NCI-H2227 (cell line): ENCODE data around the gene THBS2.
A peak's percentile ranks its signal among the peaks of the same experiment; 100 is the strongest.
"Not testable (repeated sequence)": the region's sequence is repeated elsewhere in the genome, so short reads cannot be mapped to it uniquely, and the experiment has no call there.

ENCODE experiments used
- DNase-seq: peaks from one replicate; lab custom pipeline; 2025; ENCODE audit not compliant: unreplicated experiment; lab: John Stamatoyannopoulos, UW

Gene THBS2

DNA sequence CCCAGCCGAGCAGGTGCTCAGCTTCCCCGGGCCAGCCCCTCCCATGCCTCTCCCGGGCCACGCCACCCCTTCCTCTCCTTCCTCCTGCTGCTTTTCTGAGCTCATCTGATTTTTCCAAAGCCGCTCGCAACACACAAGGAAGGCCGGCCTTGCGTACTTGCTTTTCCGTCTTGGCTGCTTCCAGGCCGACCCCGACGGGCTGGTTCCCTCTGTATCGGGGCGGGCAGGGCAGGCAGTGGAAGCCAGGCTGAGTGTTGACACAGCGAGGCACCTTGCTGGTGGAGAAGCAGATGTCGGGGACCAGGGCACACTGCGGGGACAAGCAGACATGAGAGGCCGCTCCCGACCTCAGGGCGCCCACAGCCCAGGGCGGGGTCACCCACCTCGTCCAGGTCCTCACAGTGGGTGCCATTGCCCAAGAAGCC lies 21.1 kb downstream of the THBS2 start:
- DNase-seq = no peak

DNA sequence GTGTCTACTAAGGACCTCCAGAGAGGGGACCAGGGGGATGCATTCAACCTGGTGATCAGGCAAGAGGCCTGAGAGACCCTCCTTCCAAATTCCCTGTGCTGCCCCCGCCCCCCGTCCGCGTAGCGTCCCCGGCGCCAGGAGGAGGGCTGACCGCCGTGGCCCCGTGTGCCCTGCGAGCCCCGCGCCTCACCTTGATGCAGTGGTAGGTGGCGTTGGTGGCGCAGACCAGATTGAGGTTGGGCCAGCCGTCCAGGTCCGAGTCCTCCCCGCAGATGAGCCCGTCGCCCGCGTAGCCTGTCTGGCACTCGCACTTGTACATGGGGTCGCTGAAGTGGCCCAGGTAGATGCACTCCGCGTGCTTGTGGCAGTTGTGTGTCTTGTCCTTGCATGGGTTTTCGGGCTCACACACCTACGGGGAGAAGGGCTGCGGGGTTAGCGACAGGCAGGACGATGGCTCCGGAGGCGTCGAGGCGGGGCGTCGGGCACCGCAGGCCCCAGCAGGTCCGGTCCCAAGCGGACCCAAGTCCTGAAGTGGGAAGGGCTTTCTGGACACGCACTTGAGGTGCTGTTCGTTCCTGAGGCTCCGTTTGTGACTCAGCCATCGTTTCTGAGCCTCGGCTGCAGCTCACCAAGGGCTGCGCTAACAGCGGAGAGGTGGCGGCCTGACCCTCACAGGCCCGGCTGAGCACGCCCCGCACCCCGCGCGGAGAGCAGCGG lies 21.7 kb downstream of the THBS2 start:
- no peak for DNase-seq

DNA sequence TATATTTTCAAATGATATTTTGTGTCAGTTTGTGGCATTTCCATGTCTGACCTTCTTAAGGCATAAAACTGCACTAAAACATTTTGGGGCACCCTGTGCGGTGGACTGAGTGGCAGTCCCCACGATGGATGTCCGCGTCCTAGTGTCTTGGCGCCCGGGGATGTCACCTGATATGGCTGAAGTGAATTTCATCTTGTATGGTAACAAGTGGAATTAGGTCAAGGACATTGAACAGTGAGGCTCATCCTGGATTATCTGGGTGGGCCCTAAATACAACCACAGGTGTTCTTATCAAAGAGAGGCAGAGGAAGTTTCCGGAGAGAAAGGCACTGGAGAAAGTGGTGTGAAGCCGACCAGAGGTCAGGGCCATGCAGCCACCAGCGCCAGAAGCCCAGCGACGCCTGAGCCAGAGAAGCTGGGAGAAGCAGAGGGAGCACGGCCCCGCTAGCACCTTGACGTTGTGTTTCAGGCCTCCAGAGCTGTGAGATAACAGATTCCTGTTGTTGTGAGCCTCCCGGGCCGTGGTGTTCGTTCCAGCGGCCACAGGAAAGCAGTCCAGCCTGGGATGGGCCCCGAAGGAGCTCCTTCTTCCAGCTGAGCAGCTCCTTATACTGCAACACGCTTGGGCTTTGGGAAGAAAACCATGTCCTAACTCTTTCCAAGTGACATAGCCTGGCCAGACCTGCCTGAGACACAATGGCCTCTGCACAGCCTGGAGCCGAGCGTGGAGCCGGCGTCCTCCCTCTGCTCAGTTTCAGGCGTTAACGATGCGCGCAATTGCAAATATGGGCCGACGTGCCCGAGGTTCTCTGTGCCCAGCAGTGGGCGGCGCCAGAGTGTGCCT lies 22.5 kb downstream of the THBS2 start:
- no peak for DNase-seq

DNA sequence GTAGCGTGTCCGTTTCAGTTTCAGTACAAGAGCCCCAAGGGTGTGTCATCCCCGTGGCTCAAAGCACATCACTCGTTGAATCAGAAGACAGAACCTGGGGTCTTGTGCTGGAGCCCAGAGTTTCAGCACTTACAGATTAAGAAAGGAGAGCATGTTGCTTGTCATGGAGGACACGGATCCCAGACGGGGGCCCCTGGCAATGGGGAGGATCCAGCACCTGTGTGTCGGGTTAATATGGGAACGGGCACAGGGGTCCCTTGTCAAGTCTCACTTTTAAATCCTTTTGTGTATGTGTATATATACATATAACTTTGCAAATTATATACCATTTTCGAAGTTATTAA lies 23.4 kb downstream of the THBS2 start:
- DNase-seq = no peak

DNA sequence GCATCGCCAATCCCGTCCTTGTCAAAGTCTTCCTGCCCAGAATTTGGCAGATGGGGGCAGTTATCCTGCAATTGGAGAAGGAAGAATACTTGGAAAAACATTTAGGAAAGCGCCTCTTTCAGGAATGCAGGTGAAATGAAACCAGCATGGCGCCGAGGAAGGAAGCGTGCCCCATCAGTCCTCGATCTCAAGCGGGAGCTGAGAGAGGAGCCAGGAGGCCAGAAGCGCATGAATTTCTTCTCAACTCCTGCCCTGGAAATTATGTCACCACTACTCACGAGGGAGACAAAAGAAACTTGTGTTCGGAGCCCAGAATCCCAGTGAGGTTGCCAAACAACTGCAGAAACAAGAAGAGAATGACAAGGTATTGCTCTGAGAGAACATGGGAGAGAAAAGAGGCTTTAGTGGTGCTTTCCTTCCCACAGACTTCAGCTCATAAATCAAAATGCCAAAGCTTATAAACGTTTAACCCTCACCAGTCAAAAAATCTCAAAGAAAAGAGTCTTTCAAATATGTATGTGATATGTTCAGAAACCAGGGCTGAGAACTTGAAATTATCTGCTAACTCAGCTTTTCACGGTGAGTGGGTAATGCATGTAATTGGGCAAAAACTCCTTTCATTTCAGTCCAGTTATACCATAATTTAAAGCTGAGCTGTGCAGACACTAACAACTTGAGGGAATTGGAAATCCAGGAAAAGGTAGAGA lies 23.9 kb downstream of the THBS2 start:
- DNase-seq = peak; percentile 1

DNA sequence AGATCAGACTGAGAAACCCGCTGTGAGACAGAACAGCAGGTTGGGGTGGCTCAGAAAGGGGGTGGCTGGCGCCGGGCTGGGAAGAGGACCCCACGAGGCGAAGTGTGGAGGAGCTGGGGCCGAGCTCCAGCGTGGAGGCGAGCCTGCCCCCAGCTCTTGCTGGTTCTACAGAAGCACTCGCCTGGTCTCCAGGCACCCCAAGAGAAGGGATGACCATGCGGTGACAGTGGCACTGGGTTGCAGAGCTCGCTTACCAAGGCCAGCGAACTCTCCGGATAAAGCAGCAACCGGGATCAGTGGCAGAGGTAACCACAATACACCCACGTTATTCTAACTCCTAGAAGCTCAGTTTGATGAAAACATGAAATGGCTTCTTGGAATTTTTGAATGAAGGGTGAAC lies 26.5 kb downstream of the THBS2 start:
- no peak for DNase-seq

DNA sequence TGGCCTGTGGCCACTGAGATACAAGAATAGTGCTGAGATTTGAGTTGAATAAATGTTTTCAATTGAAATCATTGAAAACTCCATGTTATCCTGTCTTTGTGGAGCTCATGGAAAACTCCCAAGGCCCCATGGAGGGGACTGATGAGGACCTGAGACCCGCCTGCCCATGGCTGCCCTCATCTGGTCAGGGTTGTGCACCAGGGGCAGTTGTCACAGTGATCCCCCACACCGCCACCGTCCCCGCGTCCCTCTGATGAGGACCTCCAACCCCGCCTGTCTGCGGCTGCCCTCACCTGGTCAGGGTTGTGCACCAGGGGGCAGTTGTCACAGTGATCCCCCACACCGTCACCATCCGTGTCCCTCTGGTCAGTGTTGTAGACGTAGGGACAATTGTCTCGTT lies 27.8 kb downstream of the THBS2 start:
- DNase-seq = no peak

DNA sequence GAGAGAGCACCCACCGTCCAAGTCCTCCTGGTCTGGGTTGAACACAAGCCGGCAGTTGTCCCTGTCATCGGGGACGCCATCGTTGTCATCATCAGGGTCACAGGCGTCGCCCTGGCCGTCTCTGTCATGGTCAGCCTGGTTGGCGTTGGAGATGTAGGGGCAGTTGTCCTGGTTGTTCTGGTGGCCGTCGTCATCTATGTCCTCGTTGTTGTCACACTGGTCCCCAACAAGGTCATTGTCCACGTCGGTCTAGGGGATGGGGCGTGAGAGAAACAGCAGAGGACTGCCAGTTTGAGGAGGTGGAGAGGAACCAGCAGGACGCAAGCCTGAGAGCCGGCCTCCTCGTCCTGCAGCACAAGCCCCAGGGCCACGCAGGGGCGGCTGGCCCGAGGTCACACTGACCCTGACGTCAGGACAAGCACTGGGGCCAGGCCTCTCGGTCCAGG lies 28.5 kb downstream of the THBS2 start:
- no peak for DNase-seq

DNA sequence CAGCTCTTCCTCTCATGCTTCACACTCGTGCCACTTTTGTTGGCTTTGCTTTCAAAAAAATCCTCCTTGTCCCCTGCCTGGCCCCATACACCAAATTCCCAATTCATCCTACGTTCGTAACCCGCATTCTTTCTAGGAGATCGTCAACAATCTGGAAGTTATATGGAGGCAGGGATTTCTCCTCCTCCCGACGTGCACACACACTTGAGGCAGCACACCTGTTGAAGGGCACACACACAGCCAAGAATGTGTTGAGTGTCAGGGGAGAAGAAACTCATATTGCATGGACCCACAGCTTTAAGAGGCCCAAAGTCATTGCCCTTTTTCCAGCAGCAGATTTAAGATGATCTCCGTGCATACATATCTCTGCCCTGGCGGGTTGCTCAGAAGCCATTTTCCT lies 28.9 kb downstream of the THBS2 start:
- DNase-seq = no peak

DNA sequence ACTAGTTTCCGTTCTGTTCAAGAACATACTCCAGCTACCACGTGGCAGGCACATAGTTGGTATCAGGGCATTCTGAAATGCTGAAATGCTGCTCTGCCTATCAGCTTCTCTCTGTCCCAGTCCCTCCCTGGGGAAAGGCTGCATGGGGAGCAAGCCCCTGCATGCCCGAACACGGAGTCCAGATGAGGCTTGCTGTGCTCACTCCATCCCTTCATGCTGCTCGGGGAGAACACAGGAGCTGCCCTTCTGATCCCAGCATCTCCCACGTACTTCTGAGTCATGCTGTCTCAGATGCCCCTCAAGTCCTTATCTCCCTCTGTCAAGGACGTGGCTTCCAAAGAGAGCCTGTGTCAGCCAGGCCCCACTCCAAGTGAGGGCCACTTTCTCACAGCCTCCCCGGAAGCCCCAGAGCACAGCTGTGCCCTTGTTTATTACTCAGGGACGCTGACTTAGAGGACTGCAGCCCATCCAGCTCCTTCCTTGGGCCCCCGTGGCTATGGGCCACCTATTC lies 29.4 kb downstream of the THBS2 start:
- no peak for DNase-seq

DNA sequence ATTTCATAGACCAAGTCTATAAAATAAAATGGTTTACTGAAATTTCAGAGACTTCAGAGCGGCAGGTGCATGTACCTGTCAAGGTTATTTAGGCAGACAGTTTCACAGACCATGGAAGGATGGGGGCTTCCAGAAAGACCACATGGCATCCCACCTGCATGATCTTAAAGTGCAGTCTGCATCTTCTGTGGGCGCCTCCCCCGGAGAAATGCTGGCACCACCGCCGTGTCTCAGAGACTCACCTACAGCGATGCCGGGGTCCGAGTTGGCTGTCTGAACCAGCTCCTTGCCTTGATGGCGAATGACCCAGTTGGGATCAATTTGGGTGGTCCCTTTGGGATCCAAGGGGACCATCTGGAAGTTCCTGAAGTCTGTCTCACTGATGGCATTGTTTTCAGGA lies 30.6 kb downstream of the THBS2 start:
- DNase-seq = no peak

DNA sequence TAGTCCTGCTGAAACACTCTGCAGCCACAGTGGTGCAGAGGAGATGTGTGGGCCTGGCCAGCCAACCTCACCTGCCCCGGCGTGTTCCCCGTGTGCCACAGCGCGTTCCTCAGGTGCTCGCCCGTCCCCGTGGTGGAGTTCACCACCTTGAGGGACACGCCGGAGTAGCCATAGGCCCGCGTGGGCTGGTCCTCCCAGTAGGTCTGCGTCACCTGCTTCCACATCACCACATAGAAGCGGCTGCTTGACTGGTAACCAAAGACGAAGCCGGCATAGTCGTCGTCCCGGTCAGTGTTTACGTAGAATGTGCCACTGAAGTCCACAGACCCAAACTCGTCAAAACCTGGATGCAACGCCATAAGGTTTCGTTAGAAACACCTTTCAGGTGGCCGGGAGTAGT lies 31.5 kb downstream of the THBS2 start:
- no peak for DNase-seq

DNA sequence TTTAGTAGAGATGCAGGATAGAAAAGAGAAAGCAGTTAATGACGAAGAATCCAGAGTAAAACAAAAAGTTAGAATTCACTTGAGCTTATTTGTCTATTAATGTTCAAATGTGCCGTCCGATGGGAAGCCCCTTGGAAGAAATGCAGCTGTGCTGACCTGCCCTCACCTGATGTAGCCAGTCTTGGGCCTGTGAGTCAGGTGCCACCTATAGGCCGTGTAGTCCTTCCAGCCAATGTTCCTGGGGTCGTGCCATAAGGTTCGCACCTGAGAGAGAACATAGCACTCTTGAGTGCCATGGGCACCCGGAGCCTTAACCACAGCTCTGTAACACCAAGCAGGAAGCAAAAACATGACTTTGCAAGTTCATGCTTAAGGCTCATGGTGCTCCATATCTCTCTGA lies 32.4 kb downstream of the THBS2 start:
- DNase-seq = no peak

DNA sequence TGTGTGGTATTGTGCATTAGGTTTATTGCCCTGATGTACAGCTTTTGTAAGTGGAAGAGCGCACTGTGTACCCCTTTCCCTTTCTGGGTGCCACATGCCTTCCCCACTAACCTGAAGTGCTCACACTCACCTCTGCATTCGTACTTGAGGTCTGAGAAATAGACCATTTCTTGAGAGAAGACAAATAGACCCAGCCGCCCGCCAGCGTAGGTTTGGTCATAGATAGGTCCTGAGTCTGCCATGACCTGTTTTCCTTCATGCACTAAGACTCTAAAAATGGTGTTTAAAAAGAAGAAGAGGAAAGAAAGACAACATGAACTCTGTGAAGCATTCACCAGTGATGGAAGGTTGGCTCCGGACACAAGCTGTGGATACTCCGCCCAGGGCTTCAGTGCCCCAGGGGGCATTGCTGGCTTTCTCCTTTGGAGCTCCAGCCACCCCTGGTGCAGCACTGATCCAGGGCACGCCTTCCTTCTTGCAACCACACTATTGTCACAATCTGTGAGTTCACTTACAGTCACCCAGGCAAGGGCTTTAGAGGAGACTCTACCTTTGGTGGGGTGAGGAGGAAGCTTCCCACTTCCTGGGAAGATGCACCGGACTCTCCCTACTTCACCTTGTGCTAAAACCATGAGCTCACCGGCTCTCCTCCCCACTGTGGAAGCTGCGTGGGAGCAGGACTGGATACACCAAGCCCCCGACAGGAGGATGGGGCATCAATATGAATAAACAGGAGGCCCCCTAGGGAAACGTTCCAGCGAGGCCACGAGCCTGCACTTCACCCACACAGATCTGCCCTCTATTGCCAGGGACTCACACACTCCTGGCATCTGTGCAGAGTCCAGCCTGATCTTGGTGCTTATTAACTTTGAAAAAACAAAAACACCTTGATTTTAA lies 33.3 kb downstream of the THBS2 start:
- DNase-seq = no peak

DNA sequence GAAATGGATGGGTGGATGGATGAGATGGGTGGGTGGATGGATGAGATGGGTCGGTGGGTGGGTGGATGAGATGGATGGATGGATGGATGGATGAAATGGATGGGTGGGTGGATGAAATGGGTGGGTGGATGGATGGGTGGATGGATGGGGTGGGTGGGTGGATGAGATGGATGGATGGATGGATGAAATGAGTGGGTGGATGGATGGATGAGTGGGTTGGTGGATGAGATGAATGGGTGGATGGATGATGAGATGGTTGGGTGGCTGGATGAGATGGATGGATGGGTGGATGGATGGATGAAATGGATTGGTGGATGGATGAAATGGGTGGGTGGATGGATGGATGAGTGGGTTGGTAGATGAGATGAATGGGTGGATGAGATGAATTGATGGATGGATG lies 35.7 kb downstream of the THBS2 start:
- DNase-seq = no peak

DNA sequence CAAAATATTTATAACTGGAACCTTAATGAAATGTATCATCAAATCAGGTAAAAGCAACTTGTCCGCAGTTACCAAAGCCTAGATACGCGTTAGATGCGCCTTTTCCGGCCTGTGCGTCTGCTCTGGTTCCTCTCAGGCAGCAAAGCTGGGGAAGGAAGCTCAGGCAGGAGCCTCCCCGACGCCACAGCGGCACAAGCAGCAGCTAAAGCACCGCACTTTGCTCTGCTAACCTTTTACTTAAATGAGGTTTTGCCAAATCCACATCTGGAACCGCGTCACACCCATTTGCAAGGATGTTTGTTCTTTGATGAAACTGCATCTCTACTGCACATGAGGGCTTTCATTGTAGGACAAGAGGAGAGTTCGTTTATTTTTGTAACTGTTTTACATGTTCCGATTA lies 36.8 kb downstream of the THBS2 start:
- DNase-seq = no peak

DNA sequence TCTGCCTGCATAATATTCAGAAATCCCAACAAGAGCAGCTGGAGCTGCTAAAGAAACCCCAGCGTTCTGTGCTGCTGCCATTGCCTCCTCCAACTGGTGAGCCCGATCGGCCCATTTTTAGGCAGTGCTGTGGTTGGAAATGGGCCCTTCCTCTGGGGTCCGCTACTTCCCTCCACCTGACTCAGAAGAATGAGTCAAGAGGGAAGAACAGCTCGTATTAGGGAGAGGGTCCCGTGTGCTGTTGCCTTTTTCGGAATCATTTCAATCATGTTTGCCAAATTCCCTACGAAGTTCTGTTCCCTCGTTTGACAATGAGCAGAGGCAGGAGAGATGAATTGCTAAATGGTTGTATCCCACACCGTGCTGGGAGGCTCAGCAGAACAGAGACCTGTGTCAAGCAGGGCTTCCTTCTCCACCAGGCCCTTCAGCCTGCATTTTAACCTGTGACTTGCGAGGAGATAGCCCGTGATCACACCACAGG lies 38.4 kb downstream of the THBS2 start:
- DNase-seq = no peak

DNA sequence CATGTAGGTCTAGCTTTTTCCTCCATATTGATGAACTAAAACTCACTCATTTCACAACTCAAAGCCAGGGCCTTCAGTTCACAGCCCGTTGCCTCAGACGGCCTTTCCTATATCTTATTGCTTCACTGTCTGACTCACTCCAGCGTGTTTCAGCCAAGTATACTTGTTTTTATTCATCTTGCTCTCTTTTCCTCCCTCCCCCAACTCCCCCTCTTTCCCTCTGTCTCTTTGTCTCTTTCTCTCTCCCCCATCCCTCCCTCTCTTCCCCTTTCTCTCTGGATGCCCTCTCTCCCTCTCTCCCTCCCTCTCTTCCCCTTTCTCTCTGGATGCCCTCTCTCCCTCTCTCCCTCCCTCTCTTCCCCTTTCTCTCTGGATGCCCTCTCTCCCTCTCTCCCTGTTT lies 38.9 kb downstream of the THBS2 start:
- DNase-seq = not testable (repeated sequence)

DNA sequence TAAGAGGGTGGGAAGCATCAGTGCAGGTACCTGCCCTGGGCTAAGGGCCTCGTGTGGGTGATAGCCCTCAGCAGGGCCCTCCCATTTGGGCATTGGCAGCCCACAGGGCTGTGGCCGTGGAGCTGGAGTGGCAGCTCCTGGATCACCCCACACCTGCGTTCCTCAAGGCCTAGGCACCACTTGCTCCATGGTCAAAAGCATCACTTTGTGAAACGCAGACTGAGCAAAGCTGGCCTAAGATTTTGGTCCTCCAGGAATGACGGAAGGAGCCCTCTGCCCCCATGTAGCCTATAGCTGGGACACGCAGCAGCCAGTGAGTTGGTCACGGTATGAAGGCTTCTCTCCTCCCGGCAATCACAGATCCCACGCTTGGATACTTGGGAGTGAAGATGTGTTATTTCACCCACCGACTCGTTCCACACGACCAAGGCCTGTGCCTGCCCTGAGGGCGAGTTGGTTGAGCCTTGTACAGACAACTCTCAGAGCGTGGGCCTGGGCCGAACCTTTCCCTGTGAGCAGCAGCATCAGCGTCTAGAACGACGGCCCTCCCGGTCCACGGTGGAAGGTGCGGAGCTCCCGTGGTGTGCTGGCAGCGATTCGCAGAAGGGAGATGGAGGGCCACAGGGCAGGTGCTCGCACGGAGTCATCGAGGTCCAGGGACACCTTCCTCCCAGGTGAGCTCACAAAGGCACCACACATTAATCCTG lies 39.7 kb downstream of the THBS2 start:
- no peak for DNase-seq
